ENCODE results near the gene USH1C. TPM values are rescaled to one million over a fixed set of nuclear protein-coding genes. Genes with fewer than 3 reads are reported as not detected.
A peak's percentile ranks its signal among the peaks of the same experiment; 100 is the strongest.

USH1C gene
- total and polyA plus RNA-seq, 2 of the 13 experiments (the other 11 are each of a cell fraction or from before 2014, with no cell fraction given), result not detected

DNA sequence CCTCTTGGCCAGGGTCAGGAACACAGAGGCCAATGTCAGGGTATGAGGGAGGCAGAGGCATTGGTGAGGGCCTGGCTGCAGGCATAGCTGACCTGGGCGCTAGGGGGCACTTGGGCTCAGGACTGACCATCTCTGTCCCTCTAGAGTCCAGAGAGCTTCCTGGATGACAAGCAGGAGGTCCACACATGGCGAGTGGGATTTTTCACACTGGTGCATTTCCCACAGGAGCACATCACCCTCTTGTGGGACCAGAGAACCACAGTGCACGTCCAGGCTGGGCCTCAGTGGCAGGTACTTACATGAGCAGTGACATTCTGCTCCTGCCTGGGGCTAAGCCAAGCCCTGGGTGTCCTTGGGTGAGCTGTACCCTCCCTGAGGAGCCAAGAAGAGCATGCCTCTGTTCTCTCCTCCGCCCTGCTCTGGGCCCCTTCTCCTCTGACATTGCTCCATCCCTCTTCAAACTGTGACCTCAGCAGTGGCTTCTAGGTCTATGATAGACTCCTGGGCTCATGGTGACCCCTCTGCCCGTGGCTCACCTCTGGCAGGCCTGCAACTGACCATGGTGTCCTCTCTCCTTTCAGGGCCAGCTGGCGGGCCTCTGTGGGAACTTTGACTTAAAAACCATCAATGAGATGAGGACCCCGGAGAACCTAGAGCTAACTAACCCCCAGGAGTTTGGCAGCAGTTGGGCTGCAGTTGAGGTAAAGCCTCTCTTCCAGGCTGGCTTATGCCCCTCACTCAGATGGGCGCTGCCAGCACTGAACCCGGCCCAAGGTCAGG lies 49.4 kb upstream of the USH1C start:
- intact Hi-C loops (cut with micrococcal nuclease; ENCODE audit: unreplicated experiment), result no loop called here

More for the DNA sequence above, 49.4 kb upstream of the USH1C start:
- FAIRE-seq (no peak), ATAC-seq (peak; percentile 80), DNase-seq (ENCODE audit: low spot score) (no peak)
- TF ChIP-seq, protein P1, sequence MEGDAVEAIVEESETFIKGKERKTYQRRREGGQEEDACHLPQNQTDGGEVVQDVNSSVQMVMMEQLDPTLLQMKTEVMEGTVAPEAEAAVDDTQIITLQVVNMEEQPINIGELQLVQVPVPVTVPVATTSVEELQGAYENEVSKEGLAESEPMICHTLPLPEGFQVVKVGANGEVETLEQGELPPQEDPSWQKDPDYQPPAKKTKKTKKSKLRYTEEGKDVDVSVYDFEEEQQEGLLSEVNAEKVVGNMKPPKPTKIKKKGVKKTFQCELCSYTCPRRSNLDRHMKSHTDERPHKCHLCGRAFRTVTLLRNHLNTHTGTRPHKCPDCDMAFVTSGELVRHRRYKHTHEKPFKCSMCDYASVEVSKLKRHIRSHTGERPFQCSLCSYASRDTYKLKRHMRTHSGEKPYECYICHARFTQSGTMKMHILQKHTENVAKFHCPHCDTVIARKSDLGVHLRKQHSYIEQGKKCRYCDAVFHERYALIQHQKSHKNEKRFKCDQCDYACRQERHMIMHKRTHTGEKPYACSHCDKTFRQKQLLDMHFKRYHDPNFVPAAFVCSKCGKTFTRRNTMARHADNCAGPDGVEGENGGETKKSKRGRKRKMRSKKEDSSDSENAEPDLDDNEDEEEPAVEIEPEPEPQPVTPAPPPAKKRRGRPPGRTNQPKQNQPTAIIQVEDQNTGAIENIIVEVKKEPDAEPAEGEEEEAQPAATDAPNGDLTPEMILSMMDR (CRISPR knock-in tag; IDR thresholded peaks at IDR 0.05), result peak; percentile 51
- TF ChIP-seq, protein P2, sequence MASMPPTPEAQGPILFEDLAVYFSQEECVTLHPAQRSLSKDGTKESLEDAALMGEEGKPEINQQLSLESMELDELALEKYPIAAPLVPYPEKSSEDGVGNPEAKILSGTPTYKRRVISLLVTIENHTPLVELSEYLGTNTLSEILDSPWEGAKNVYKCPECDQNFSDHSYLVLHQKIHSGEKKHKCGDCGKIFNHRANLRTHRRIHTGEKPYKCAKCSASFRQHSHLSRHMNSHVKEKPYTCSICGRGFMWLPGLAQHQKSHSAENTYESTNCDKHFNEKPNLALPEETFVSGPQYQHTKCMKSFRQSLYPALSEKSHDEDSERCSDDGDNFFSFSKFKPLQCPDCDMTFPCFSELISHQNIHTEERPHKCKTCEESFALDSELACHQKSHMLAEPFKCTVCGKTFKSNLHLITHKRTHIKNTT (CRISPR knock-in tag; IDR thresholded peaks at IDR 0.05), result no peak
- no TSS peak for BruUV-seq (replicated peaks)
- Histone ChIP-seq H3K79me2 (ENCODE audit: insufficient read depth, low read length) (no peaks in the 10 kb centered on the region), H3K27me3 (ENCODE audit: control insufficient read depth in 1 of 2, insufficient read depth in 2 of 2, low read length in 2 of 2) (peaks cover 0 to 15% of the 10 kb centered on the region in 2 experiments; a peak in 2 of 5 replicates), H3K9ac (ENCODE audit: insufficient read depth, low read depth, low read length) (no peak overlapping the region), H3K4me3 (replicated peaks in 1 of 3; ENCODE audit: insufficient read depth in 1 of 3, low read depth in 2 of 3, low read length in 3 of 3) (no peak overlapping the region), H3K27ac (ENCODE audit: extremely low read length, insufficient read depth, low read length) (no peak overlapping the region), H3K4me2 (ENCODE audit: low read depth, low read length) (no peak overlapping the region), H3K4me1 (ENCODE audit: insufficient read depth, low read length) (no peaks in the 10 kb centered on the region), H2AFZ (ENCODE audit: low read length) (no peak overlapping the region), H3K36me3 (replicated peaks in 1 of 2; ENCODE audit: control insufficient read depth in 1 of 2, insufficient read depth in 2 of 2, low read length in 2 of 2) (no peaks in the 10 kb centered on the region), H3K9me3 (ENCODE audit: low read length) (no peaks in the 10 kb centered on the region), H4K20me1 (ENCODE audit: insufficient read depth, low read length) (no peaks in the 10 kb centered on the region)
- WGBS (ENCODE audit: low lambda C conversion rate), result 15% methylated on average over 4 of the region's 9 CpGs
- ChIA-PET POLR2A (no interaction called here), CTCF (ENCODE audit: low intra/inter-chr PET ratio, low total read pairs) (no interaction called here)
- in situ Hi-C loops (cut with HindIII; ENCODE audit: extremely low pct_ligation_motif_present, low pct_unique_long_range_greater_than_20kb), result no loop called here
